Measurements from ENCODE around the gene ATP11A. TPM values are rescaled to one million over a fixed set of nuclear protein-coding genes. Genes with fewer than 3 reads are reported as not detected.

The ATP11A gene
- total and polyA plus RNA-seq, 10 donors: 2.7 to 91.3 (median 59.1) TPM

DNA sequence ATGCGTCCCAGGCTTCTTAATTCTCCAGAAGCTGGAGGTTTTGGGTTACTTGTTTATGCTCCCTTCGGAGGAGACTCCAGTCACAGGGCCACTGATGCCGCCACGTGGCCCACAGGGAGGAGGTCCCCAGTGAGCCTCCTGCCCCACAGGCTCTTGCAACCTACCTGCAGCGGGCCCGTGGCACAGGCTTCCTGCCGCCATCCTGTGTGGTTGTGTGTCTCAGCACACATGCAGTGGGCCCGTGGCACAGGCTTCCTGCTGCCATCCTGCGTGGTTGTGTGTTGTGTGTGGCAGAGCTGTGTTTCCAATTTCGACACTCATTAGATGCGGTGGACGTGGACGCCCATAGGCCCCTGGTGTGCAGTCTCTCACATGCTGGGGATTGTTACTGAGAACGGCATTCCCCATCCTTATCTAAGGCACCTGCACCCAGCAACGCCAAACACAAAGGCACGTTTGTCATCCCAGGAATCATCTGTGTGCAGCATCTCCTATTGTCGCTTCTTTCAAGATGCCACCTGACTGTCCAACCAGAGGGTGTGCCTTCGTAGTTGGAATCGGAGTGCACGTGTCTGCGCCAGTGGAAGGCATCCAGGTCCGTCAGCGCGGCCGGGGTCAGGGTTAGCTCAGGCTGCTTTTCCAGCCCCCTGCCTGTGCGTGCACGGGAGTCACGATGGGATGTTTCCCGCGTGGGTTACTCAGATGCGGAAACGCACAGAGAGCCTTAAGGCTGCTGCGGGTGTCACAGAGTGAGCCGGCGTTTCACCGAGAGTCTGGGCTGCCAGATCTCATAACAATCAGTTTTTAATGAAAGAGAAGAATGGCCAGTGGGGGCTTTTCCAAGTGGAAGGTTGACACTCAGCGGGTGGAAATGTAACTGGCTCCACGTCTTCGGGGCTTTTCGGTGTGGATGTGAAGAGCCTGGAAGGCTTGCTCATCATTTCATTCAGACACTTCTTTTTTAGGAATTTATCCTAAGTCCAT, 119.8 kb downstream of the ATP11A start:
- Histone ChIP-seq H3K27me3 (replicated peaks in 1 of 7) (no peaks in the 10 kb centered on the region), H3K27ac (no peak overlapping the region), H3K9me3 (peaks cover 0 to 8% (median 0%) of the 10 kb centered on the region in 8 donors), H3K4me1 (peaks cover 0 to 10% (median 0%) of the 10 kb centered on the region in 6 donors), H3K4me3 (no peak overlapping the region), H3K36me3 (peaks cover 0 to 97% (median 21%) of the 10 kb centered on the region in 6 donors)
- TF ChIP-seq, protein P1, sequence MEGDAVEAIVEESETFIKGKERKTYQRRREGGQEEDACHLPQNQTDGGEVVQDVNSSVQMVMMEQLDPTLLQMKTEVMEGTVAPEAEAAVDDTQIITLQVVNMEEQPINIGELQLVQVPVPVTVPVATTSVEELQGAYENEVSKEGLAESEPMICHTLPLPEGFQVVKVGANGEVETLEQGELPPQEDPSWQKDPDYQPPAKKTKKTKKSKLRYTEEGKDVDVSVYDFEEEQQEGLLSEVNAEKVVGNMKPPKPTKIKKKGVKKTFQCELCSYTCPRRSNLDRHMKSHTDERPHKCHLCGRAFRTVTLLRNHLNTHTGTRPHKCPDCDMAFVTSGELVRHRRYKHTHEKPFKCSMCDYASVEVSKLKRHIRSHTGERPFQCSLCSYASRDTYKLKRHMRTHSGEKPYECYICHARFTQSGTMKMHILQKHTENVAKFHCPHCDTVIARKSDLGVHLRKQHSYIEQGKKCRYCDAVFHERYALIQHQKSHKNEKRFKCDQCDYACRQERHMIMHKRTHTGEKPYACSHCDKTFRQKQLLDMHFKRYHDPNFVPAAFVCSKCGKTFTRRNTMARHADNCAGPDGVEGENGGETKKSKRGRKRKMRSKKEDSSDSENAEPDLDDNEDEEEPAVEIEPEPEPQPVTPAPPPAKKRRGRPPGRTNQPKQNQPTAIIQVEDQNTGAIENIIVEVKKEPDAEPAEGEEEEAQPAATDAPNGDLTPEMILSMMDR (IDR thresholded peaks at IDR 0.05 in 8 of 11, conservative IDR thresholded peaks at IDR 0.05 in 3 of 11): no peak
- TF ChIP-seq POLR2AphosphoS5 (IDR thresholded peaks at IDR 0.05): no peak
- TF ChIP-seq POLR2A (IDR thresholded peaks at IDR 0.05): no peak
- 93 to 95% (median 94%) methylated on average over 34 to 40 of the region's 40 CpGs for WGBS, 5 donors
- no peak for DNase-seq
- intact Hi-C loops (cut with DNase I; ENCODE audit: low total_unique reads): no loop called here

DNA sequence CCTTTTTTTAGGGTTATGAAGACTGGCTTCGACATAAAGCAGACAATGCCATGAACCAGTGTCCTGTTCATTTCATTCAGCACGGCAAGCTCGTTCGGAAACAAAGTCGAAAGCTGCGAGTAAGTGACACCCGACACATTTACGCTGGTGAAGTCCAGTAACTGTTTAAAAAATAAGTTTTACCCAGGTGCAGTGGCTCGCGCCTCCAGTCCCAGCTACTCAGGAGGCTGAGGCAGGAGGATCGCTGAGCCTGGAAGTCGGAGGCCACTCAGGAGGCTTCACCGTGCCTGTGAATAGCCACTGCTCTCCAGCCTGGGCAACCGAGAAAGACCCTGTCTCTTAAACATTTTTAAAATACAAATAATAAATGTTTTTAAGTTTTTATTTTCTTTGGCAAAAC, 120.8 kb downstream of the ATP11A start:
- peaks cover 0 to 10% (median 0%) of the 10 kb centered on the region in 6 donors for H3K4me1 ChIP-seq
- 94 to 97% (median 96%) methylated on average over 14 of the region's 14 CpGs for WGBS, 5 donors
- TF ChIP-seq, protein P1 (IDR thresholded peaks at IDR 0.05 in 8 of 11, conservative IDR thresholded peaks at IDR 0.05 in 3 of 11): no peak
- TF ChIP-seq POLR2AphosphoS5 (IDR thresholded peaks at IDR 0.05) (no peak), POLR2A (IDR thresholded peaks at IDR 0.05) (no peak)
- H3K4me3 ChIP-seq: no peak overlapping the region
- H3K9me3 ChIP-seq: peaks cover 0 to 8% (median 0%) of the 10 kb centered on the region in 8 donors
- DNase-seq: no peak
- H3K36me3 ChIP-seq: peaks cover 0 to 100% (median 24%) of the 10 kb centered on the region in 6 donors
- H3K27ac ChIP-seq: no peak overlapping the region
- intact Hi-C loops (cut with DNase I; ENCODE audit: low total_unique reads): no loop called here
- no peaks in the 10 kb centered on the region for H3K27me3 ChIP-seq (replicated peaks in 1 of 7)

DNA sequence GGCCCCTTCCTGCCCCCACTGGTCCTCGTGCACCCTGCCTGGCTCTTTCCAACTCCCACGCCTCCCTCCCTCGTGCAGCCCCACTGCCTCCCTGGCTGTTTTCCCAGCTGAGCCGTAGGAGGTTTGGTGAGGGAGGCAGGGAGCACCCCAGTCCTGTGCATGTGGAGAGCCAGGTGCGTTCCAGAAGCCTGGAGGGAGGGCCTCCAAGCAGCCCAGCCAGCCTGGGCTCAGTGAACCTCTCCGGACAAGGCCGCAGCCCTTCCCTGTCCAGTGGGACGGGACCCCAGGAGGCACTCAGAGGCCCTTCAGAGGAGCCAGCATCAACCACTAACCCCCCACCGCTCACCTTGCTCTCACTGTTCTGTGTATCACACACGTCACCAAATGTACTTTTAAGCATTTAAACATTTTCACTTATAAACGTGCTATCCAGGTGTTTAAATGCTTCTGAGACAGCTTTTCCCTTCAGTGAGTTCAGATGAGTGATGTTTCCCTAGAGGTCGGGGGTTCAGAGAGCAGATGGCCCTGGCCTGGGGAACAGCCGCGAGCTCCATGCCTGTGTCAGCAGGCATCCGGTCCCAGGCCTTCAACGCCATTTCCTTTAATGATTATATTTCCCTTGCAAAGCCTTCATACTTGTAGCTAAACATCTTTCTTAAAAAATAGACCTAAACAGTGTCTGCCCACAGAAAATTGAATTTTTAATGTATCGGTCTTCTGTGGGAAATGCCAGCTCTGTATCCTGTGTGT, 122.6 kb downstream of the ATP11A start:
- Histone ChIP-seq H3K9me3 (peaks cover 0 to 8% (median 0%) of the 10 kb centered on the region in 8 donors), H3K27me3 (replicated peaks in 1 of 7) (no peaks in the 10 kb centered on the region), H3K4me3 (no peak overlapping the region), H3K36me3 (peaks cover 0 to 100% (median 32%) of the 10 kb centered on the region in 6 donors), H3K4me1 (peaks cover 0 to 10% (median 0%) of the 10 kb centered on the region in 6 donors), H3K27ac (peak overlapping the region; percentile 20 to 74 (median 38))
- TF ChIP-seq POLR2AphosphoS5 (IDR thresholded peaks at IDR 0.05) (peak in 2 of 3 donors; percentile 49 to 51), POLR2A (IDR thresholded peaks at IDR 0.05) (no peak)
- 64 to 84% (median 75%) methylated on average over 17 of the region's 17 CpGs for WGBS, 5 donors
- intact Hi-C loops (cut with DNase I; ENCODE audit: low total_unique reads): no loop called here
- DNase-seq: no peak

DNA sequence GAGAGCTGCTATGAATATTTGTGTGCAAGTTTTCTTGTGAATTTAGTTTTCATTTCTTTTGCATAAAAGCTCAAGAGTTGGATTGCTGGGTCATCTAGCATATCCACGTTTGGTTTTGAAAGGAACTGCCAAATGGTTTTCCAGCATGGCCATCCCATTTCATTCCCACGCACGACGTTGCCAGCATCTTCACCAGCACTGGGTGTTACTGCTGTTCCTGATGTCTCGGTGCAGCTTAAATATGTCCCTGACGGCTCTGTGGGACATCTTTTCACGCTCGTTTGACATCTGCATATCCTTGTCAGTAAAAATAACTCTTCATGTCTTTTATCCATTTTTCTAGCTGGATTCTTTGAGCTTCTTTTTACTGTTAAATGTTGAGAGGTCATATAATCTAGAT, 123.7 kb downstream of the ATP11A start:
- DNase-seq: no peak
- Histone ChIP-seq H3K9me3 (peaks cover 0 to 8% (median 0%) of the 10 kb centered on the region in 8 donors), H3K27me3 (replicated peaks in 1 of 7) (no peaks in the 10 kb centered on the region), H3K27ac (peak overlapping the region in 2 of 8 donors; percentile 74), H3K4me3 (no peak overlapping the region), H3K36me3 (peaks cover 0 to 100% (median 35%) of the 10 kb centered on the region in 6 donors), H3K4me1 (peaks cover 0 to 10% (median 0%) of the 10 kb centered on the region in 6 donors)
- intact Hi-C loops (cut with DNase I; ENCODE audit: low total_unique reads): no loop called here
- TF ChIP-seq POLR2A (IDR thresholded peaks at IDR 0.05) (no peak), POLR2AphosphoS5 (IDR thresholded peaks at IDR 0.05) (no peak)
- TF ChIP-seq, protein P1 (IDR thresholded peaks at IDR 0.05 in 8 of 11, conservative IDR thresholded peaks at IDR 0.05 in 3 of 11): no peak
- WGBS, 5 donors: 91 to 98% (median 95%) methylated on average over 8 of the region's 8 CpGs
